OCI-LY3 (cell line): ENCODE results near the gene OR51E1.

Experiments
- CTCF ChIP-seq: fragments of 200-600, 300-600 bp; sonication (generic); IDR thresholded peaks from 2 replicates; pipeline ENCODE4 v1.5.1; 2014; ENCODE audit warnings: antibody characterized with exemption, low read length, low read depth
- EZH2phosphoT487 ChIP-seq: fragments of 200-600 bp; shearing (Covaris generic); IDR thresholded peaks from 2 replicates; pipeline ENCODE4 v1.6.1; 2018; ENCODE audit warnings: antibody characterized with exemption, mixed run types, low read depth

GRCh38 chr11:4647766-4648165, 4.0 kb downstream of the OR51E1 start:
- TF ChIP-seq CTCF = no peak
- no peak for TF ChIP-seq EZH2phosphoT487
